ENCODE data around the gene NCS1. TPM values are rescaled to one million over a fixed set of nuclear protein-coding genes. Genes with fewer than 3 reads are reported as not detected.

NCS1 gene
- total and polyA plus RNA-seq, 12 donors: 4.0 to 87.6 (median 34.3) TPM

DNA sequence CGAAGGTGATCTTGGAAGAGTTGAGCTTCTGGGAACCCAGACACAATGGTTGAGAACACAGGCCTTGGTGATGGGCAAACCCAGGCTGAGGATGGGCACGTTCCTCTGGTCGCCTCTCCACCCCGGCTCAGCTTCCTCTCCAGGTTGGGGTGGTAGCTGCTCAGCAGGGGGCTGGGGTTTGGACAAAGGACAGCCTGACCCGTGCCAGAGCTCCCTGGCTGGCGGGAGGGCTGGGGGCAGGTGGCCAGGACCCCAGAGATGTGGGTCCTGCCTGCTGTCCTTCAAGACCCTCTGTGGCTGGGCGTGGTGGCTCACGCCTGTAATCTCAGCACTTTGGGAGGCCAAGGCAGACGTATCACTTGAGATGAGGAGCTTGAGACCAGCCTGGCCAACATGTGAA lies 25.2 kb downstream of the NCS1 start:
- peak overlapping the region in 4 of 5 donors; percentile 8 to 84 (median 68) for H3K27ac ChIP-seq
- DNase-seq: no peak
- no peaks in the 10 kb centered on the region for H3K9me3 ChIP-seq (replicated peaks in 1 of 3)
- H3K27me3 ChIP-seq: no peaks in the 10 kb centered on the region
- H3K4me3 ChIP-seq: no peak overlapping the region
- peaks cover 67 to 86% of the 10 kb centered on the region in 2 donors for H3K4me1 ChIP-seq (replicated peaks in 1 of 2)
- no peaks in the 10 kb centered on the region for H3K36me3 ChIP-seq (replicated peaks in 1 of 2)
- intact Hi-C loops (cut with DNase I): no loop called here
- WGBS, 4 donors: 83 to 95% (median 89%) methylated on average over 4 to 9 of the region's 9 CpGs
- TF ChIP-seq POLR2A (IDR thresholded peaks at IDR 0.05): no peak
- TF ChIP-seq, protein P1, sequence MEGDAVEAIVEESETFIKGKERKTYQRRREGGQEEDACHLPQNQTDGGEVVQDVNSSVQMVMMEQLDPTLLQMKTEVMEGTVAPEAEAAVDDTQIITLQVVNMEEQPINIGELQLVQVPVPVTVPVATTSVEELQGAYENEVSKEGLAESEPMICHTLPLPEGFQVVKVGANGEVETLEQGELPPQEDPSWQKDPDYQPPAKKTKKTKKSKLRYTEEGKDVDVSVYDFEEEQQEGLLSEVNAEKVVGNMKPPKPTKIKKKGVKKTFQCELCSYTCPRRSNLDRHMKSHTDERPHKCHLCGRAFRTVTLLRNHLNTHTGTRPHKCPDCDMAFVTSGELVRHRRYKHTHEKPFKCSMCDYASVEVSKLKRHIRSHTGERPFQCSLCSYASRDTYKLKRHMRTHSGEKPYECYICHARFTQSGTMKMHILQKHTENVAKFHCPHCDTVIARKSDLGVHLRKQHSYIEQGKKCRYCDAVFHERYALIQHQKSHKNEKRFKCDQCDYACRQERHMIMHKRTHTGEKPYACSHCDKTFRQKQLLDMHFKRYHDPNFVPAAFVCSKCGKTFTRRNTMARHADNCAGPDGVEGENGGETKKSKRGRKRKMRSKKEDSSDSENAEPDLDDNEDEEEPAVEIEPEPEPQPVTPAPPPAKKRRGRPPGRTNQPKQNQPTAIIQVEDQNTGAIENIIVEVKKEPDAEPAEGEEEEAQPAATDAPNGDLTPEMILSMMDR (IDR thresholded peaks at IDR 0.05): no peak

DNA sequence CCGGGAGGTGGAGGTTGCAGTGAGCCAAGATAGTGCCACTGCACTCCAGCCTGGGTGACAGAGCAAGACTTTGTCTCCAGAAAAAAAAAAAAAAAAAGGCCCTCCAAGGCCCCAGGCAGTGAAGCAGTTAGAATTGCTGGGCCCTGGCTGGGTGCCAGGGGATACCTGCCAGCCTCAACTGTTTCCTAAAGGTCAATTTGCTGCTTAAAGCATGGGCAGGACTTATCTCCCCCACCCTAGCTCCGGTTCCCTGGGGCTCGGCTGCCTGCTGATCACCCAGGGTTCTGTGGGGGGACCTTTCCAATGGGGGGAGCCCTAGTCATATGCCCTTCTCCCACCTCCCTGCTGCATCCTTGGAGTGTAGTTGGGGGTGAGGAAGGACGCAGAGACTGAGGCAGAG lies 25.7 kb downstream of the NCS1 start:
- H3K4me1 ChIP-seq (replicated peaks in 1 of 2): peaks cover 67 to 86% of the 10 kb centered on the region in 2 donors
- H3K9me3 ChIP-seq (replicated peaks in 1 of 3): no peaks in the 10 kb centered on the region
- TF ChIP-seq, protein P1 (IDR thresholded peaks at IDR 0.05): no peak
- no peak for TF ChIP-seq POLR2A (IDR thresholded peaks at IDR 0.05)
- intact Hi-C loops (cut with DNase I): no loop called here
- H3K27me3 ChIP-seq: no peaks in the 10 kb centered on the region
- no peak overlapping the region for H3K4me3 ChIP-seq
- H3K36me3 ChIP-seq (replicated peaks in 1 of 2): no peaks in the 10 kb centered on the region
- WGBS, 4 donors: 44 to 56% (median 55%) methylated on average over 4 of the region's 4 CpGs
- peak in 5 of 7 donors; percentile 56 to 77 (median 72) for DNase-seq
- peak overlapping the region in 4 of 5 donors; percentile 54 to 84 (median 82) for H3K27ac ChIP-seq

DNA sequence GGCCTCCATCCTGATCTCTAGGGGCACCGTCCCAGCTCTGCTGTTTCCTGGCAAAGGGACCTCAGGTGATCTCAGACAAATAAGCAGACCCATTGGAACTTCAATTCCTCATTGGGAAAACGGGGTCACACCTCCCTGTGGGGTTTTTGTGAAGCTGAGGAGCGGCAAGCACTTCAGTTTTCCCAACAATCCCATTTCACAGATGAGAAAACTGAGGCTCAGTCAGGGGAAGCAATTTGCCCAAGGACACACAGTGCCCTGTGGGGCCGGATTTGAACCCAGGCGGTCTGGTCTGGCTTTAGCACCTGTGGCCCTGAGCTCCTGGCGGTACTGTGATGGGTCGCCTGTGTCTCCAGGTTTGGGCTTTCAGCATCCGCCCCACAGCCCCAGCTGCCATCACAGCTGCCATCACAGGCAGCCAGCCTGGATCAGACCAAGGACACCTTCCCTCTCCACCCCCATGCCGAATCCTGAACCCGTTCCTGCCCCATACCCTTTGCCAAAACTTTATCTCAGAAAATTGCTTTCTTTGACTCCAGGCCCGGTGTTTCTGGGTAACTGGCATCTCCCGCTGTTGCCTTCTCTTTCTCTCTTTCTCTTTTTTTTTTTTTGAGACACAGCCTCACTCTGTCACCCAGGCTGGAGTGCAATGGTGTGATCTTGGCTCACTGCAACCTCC lies 26.4 kb downstream of the NCS1 start:
- Histone ChIP-seq H3K4me3 (no peak overlapping the region), H3K36me3 (replicated peaks in 1 of 2) (no peaks in the 10 kb centered on the region), H3K27me3 (no peaks in the 10 kb centered on the region), H3K27ac (peak overlapping the region in 4 of 5 donors; percentile 54 to 84 (median 82)), H3K4me1 (replicated peaks in 1 of 2) (peaks cover 61 to 81% of the 10 kb centered on the region in 2 donors), H3K9me3 (replicated peaks in 1 of 3) (no peaks in the 10 kb centered on the region)
- intact Hi-C loops (cut with DNase I): no loop called here
- 51 to 62% (median 53%) methylated on average over 8 to 12 of the region's 12 CpGs for WGBS, 4 donors
- DNase-seq: peak; percentile 70 to 92 (median 89)
- TF ChIP-seq POLR2A (IDR thresholded peaks at IDR 0.05): peak in 1 of 2 donors; percentile 23
- TF ChIP-seq, protein P1 (IDR thresholded peaks at IDR 0.05): no peak

DNA sequence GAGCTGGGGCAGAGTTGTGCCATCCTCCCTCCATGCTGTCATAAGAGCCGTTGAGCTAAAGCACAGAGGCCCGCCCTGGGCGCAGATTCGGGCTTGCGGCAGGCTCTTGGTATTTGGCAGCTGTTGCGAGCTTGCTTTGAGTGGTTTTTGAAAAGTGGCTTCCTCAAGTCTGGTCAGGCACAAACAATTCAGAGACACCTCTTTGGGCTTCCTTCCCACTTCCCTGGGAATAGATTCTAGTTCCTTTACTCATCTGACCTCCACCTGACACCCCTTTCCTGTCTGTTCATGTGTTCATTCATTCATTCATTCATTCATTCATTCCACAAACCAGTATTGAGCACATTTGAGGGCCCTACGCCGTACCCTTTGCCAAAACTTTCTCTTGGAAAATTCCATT lies 27.4 kb downstream of the NCS1 start:
- DNase-seq: peak in 1 of 7 donors; percentile 43
- intact Hi-C loops (cut with DNase I): no loop called here
- no peaks in the 10 kb centered on the region for H3K36me3 ChIP-seq (replicated peaks in 1 of 2)
- H3K9me3 ChIP-seq (replicated peaks in 1 of 3): no peaks in the 10 kb centered on the region
- no peaks in the 10 kb centered on the region for H3K27me3 ChIP-seq
- H3K4me1 ChIP-seq (replicated peaks in 1 of 2): peaks cover 51 to 71% of the 10 kb centered on the region in 2 donors
- 53 to 78% (median 66%) methylated on average over 8 of the region's 8 CpGs for WGBS, 4 donors
- TF ChIP-seq, protein P1 (IDR thresholded peaks at IDR 0.05): no peak
- TF ChIP-seq POLR2A (IDR thresholded peaks at IDR 0.05): no peak
- H3K4me3 ChIP-seq: no peak overlapping the region
- peak overlapping the region; percentile 14 to 84 (median 80) for H3K27ac ChIP-seq
